Measurements from ENCODE around the gene TBC1D7. TPM values are rescaled to one million over a fixed set of nuclear protein-coding genes. Genes with fewer than 3 reads are reported as not detected.

Gene TBC1D7
- total and polyA plus RNA-seq, 2 of the 4 experiments (the other 2 are of a cell fraction) = 14.3 to 22.6 TPM

GRCh38 chr6:13349811-13350506 is 21.6 kb upstream of the TBC1D7 start:
- in situ Hi-C loops (cut with MboI; ENCODE audit: low sequenced_read_pairs) = no loop called here
- H3K23ac ChIP-seq (ENCODE audit: low read depth, low read length) = no peak overlapping the region
- ChIA-PET POLR2A (ENCODE audit: unreplicated experiment) (no interaction called here), CTCF (no interaction called here)
- H3K18ac ChIP-seq (ENCODE audit: low read depth, low read length) = no peak overlapping the region
- H3K9me3 ChIP-seq (ENCODE audit: control insufficient read depth, insufficient read depth, low read length) = no peaks in the 10 kb centered on the region
- no peak for DNase-seq
- H2BK20ac ChIP-seq (ENCODE audit: low read depth, low read length) = peak overlapping the region; percentile 21; the same call in 1 of the 2 replicates
- no peak overlapping the region for H3K9ac ChIP-seq (ENCODE audit: low read depth, low read length)
- BruUV-seq (replicated peaks) = no TSS peak
- no peak overlapping the region for H2AK5ac ChIP-seq (ENCODE audit: low read depth, low read length)
- H3K14ac ChIP-seq (replicated peaks; ENCODE audit: low read depth, low read length) = no peak overlapping the region
- no peak overlapping the region for H2BK120ac ChIP-seq (ENCODE audit: low read depth, low read length)
- no peak overlapping the region for H4K8ac ChIP-seq (ENCODE audit: low read depth in 2 of 2, low read length in 2 of 2)
- TF ChIP-seq CEBPB (IDR thresholded peaks at IDR 0.05; ENCODE audit: low read depth, low read length) (peak; percentile 75), CHD1 (IDR thresholded peaks at IDR 0.05; ENCODE audit: low read depth, low read length) (no peak), ELK1 (IDR thresholded peaks at IDR 0.05; ENCODE audit: borderline replicate concordance, low read depth, low read length) (no peak)
- no peak overlapping the region for H3K4ac ChIP-seq (ENCODE audit: low read depth, low read length)
- H3K27me3 ChIP-seq (ENCODE audit: control insufficient read depth, insufficient read depth, low read length) = no peaks in the 10 kb centered on the region
- H3K4me3 ChIP-seq (ENCODE audit: insufficient read depth, low read depth, low read length) = no peak overlapping the region
- no peaks in the 10 kb centered on the region; a peak in 1 of 4 replicates for H3K79me1 ChIP-seq (ENCODE audit: low read depth in 1 of 2, low read length in 2 of 2)
- peaks cover 11% of the 10 kb centered on the region for H3K4me1 ChIP-seq (ENCODE audit: control insufficient read depth, insufficient read depth, low read length)
- H4K5ac ChIP-seq (ENCODE audit: low read depth, low read length) = no peak overlapping the region
- no peak overlapping the region for H3K27ac ChIP-seq (ENCODE audit: insufficient read depth, low read length)
- no peak overlapping the region for H2AK9ac ChIP-seq (replicated peaks; ENCODE audit: low read depth, low read length, poor library complexity)
- WGBS, 2 experiments (ENCODE audit: extremely low coverage in 2 of 2, insufficient read length in 1 of 2) = 100% methylated on average over 3 of the region's 8 CpGs; no CpG with 5 or more reads in 1 of the 2 experiments
- no peak overlapping the region for H3K56ac ChIP-seq (ENCODE audit: extremely low read depth, insufficient read depth, low read length)
- no peak for ATAC-seq (ENCODE audit: low read depth)
- H3K36me3 ChIP-seq (ENCODE audit: control insufficient read depth, insufficient read depth, low read length) = no peaks in the 10 kb centered on the region
- H3K9me1 ChIP-seq (ENCODE audit: insufficient read depth, low read length) = peaks cover 13% of the 10 kb centered on the region
- no peak overlapping the region for H3K4me2 ChIP-seq (ENCODE audit: low read depth, low read length)
- intact Hi-C loops (cut with micrococcal nuclease) = no loop called here
- H2AFZ ChIP-seq (replicated peaks; ENCODE audit: low read length, poor library complexity) = no peak overlapping the region
- H4K20me1 ChIP-seq (ENCODE audit: insufficient read depth, low read length) = no peaks in the 10 kb centered on the region
- H2BK15ac ChIP-seq (ENCODE audit: low read depth, low read length) = no peak overlapping the region
- no peak overlapping the region for H4K91ac ChIP-seq (ENCODE audit: insufficient read depth, low read depth, low read length)
- dilution Hi-C loops (cut with HindIII; ENCODE audit: low sequenced_read_pairs, unreplicated experiment) = no loop called here
- H2BK5ac ChIP-seq (ENCODE audit: low read depth, low read length, poor library complexity, severe bottlenecking) = no peak overlapping the region
